ENCODE data around the gene NAPB.

NAPB gene

DNA sequence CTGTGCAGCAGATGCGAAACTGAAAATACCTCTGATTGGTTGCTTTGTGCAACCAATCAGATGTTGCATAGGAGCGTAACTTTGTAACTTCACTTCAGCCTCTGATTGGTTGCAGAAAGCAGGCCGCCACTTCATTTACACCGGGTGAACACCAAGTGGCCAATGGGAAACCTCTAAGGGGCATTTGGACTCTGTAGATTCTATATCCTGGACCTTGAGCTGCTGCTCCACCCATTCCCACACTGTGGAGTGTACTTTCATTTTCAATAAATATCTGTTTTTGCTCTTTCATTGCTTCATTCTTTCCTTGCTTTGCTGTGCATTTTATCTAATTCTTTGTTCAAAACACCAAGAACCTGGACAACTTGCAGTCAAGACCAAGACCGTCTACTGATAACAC is 84.8 kb downstream of the NAPB start:
- Histone ChIP-seq H3K36me3 (ENCODE audit: insufficient read depth, low read length) (no peaks in the 10 kb centered on the region), H3K4me3 (ENCODE audit: low read length, poor library complexity, severe bottlenecking) (no peak overlapping the region), H3K9me3 (ENCODE audit: insufficient read depth, low read depth, low read length) (no peaks in the 10 kb centered on the region), H3K9me2 (replicated peaks; ENCODE audit: low read depth, low read length) (no peaks in the 10 kb centered on the region), H3K79me2 (ENCODE audit: insufficient read depth, low read length) (no peaks in the 10 kb centered on the region), H4K20me1 (ENCODE audit: insufficient read depth, low read length, poor library complexity, severe bottlenecking) (no peaks in the 10 kb centered on the region), H3F3A (ENCODE audit: low read depth) (no peaks in the 10 kb centered on the region), H3K4me1 (ENCODE audit: insufficient read depth, low read length, poor library complexity, severe bottlenecking) (peaks cover 3% of the 10 kb centered on the region), H2AFZ (ENCODE audit: low read length) (no peak overlapping the region), H3K9ac (ENCODE audit: low read depth, low read length, poor library complexity, severe bottlenecking) (no peak overlapping the region), H3K27me3 (ENCODE audit: insufficient read depth, low read length, poor library complexity, severe bottlenecking) (no peaks in the 10 kb centered on the region), H3K4me2 (ENCODE audit: low read depth, low read length, poor library complexity, severe bottlenecking) (no peak overlapping the region)
- TF ChIP-seq, protein P1, sequence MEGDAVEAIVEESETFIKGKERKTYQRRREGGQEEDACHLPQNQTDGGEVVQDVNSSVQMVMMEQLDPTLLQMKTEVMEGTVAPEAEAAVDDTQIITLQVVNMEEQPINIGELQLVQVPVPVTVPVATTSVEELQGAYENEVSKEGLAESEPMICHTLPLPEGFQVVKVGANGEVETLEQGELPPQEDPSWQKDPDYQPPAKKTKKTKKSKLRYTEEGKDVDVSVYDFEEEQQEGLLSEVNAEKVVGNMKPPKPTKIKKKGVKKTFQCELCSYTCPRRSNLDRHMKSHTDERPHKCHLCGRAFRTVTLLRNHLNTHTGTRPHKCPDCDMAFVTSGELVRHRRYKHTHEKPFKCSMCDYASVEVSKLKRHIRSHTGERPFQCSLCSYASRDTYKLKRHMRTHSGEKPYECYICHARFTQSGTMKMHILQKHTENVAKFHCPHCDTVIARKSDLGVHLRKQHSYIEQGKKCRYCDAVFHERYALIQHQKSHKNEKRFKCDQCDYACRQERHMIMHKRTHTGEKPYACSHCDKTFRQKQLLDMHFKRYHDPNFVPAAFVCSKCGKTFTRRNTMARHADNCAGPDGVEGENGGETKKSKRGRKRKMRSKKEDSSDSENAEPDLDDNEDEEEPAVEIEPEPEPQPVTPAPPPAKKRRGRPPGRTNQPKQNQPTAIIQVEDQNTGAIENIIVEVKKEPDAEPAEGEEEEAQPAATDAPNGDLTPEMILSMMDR (conservative IDR thresholded peaks at IDR 0.05; ENCODE audit: low read length), result no peak

DNA sequence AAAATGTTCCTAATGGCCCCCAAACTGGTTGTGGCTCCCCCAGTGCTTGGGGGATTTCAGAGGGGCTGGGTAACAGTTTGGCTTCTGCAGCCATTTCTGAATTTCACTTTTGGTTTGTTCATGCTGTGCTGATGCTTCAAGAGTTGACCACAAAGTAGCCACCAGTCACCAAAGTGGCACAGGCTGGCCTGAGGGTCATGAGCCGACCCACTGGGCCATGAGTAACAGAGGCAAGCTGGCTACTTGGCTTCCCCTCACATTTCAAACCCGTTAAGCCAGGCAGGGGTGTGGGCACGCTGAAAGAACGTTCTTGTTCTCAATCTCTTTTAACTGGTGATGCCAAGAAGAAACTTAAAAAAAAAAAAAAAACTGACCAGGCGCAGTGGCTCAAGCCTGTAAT is 85.8 kb downstream of the NAPB start:
- TF ChIP-seq EZH2phosphoT487 (IDR thresholded peaks at IDR 0.05; ENCODE audit: borderline replicate concordance), result no peak
- TF ChIP-seq, protein P1 (conservative IDR thresholded peaks at IDR 0.05; ENCODE audit: low read length), result no peak
- peaks cover 3% of the 10 kb centered on the region for H3K4me1 ChIP-seq (ENCODE audit: insufficient read depth, low read length, poor library complexity, severe bottlenecking)
- no peak overlapping the region for H3K4me2 ChIP-seq (ENCODE audit: low read depth, low read length, poor library complexity, severe bottlenecking)

DNA sequence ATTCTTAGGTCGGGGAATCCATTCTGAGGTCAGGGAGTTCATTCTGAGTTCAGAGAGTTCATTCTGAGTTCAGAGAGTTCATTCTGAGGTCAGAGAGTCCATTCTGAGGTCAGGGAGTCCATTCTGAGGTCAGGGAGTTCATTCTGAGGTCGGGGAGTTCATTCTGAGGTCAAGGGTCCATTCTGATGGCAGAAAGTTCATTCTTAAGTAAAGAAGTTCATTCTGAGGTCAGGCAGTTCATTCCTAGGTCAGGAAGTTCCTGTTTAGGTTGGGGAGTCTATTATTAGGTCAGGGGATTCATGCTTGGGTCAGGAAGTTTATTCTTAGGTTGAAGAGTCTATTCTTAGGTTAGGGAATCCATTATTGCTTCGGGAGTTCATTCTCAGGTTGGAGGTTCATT is 87.2 kb downstream of the NAPB start:
- H3F3A ChIP-seq (ENCODE audit: low read depth), result no peaks in the 10 kb centered on the region
- H2AFZ ChIP-seq (ENCODE audit: low read length), result no peak overlapping the region
- no peak overlapping the region for H3K9ac ChIP-seq (ENCODE audit: low read depth, low read length, poor library complexity, severe bottlenecking)
- no peak overlapping the region for H3K4me3 ChIP-seq (ENCODE audit: low read length, poor library complexity, severe bottlenecking)
- H3K79me2 ChIP-seq (ENCODE audit: insufficient read depth, low read length), result no peaks in the 10 kb centered on the region
- H3K4me2 ChIP-seq (ENCODE audit: low read depth, low read length, poor library complexity, severe bottlenecking), result no peak overlapping the region
- H4K20me1 ChIP-seq (ENCODE audit: insufficient read depth, low read length, poor library complexity, severe bottlenecking), result no peaks in the 10 kb centered on the region
- H3K9me2 ChIP-seq (replicated peaks; ENCODE audit: low read depth, low read length), result no peaks in the 10 kb centered on the region
- TF ChIP-seq EZH2phosphoT487 (IDR thresholded peaks at IDR 0.05; ENCODE audit: borderline replicate concordance), result no peak
- TF ChIP-seq, protein P1 (conservative IDR thresholded peaks at IDR 0.05; ENCODE audit: low read length), result no peak
- peaks cover 3% of the 10 kb centered on the region for H3K4me1 ChIP-seq (ENCODE audit: insufficient read depth, low read length, poor library complexity, severe bottlenecking)
- no peaks in the 10 kb centered on the region for H3K36me3 ChIP-seq (ENCODE audit: insufficient read depth, low read length)
- H3K27me3 ChIP-seq (ENCODE audit: insufficient read depth, low read length, poor library complexity, severe bottlenecking), result no peaks in the 10 kb centered on the region
- no peaks in the 10 kb centered on the region; the same call in 1 of the 2 replicates for H3K9me3 ChIP-seq (ENCODE audit: insufficient read depth, low read depth, low read length)

More for the DNA sequence above, 85.8 kb downstream of the NAPB start:
- H3K9me2 ChIP-seq (replicated peaks; ENCODE audit: low read depth, low read length), result no peaks in the 10 kb centered on the region
- no peaks in the 10 kb centered on the region for H3K27me3 ChIP-seq (ENCODE audit: insufficient read depth, low read length, poor library complexity, severe bottlenecking)
- H4K20me1 ChIP-seq (ENCODE audit: insufficient read depth, low read length, poor library complexity, severe bottlenecking), result no peaks in the 10 kb centered on the region
- H3K9ac ChIP-seq (ENCODE audit: low read depth, low read length, poor library complexity, severe bottlenecking), result no peak overlapping the region
- H3F3A ChIP-seq (ENCODE audit: low read depth), result no peaks in the 10 kb centered on the region
- no peaks in the 10 kb centered on the region for H3K79me2 ChIP-seq (ENCODE audit: insufficient read depth, low read length)
- H3K36me3 ChIP-seq (ENCODE audit: insufficient read depth, low read length), result no peaks in the 10 kb centered on the region
- no peaks in the 10 kb centered on the region for H3K9me3 ChIP-seq (ENCODE audit: insufficient read depth, low read depth, low read length)
- no peak overlapping the region for H2AFZ ChIP-seq (ENCODE audit: low read length)
- no peak overlapping the region for H3K4me3 ChIP-seq (ENCODE audit: low read length, poor library complexity, severe bottlenecking)
